Muscle layer of duodenum (tissue), 2 donors: Measurements from ENCODE around the gene ARHGAP10.
A peak's percentile ranks its signal among the peaks of the same experiment; 100 is the strongest.

Experiments used
- H3K27ac ChIP-seq: one replicate; pipeline ENCODE4 v1.7.0; 2013; ENCODE audit warnings: mild to moderate bottlenecking, low read length
- H3K27me3 ChIP-seq: one replicate; pipeline ENCODE4 v1.7.0; 2013; ENCODE audit warnings: low read depth, mild to moderate bottlenecking, control low read depth, low read length
- H3K36me3 ChIP-seq, 2 donors: one replicate each; pipeline ENCODE4 v1.7.0; 2013; ENCODE audit warnings: low read length in 2 of 2, control low read depth in 1 of 2, mild to moderate bottlenecking in 1 of 2; ENCODE audit not compliant: insufficient read depth in 2 of 2, control insufficient read depth in 1 of 2
- H3K4me1 ChIP-seq, 2 donors: one replicate each; pipeline ENCODE4 v1.7.0; 2013; ENCODE audit warnings: low read length in 2 of 2, mild to moderate bottlenecking in 2 of 2, control low read depth in 1 of 2, moderate library complexity in 1 of 2; ENCODE audit not compliant: insufficient read depth in 2 of 2, control insufficient read depth in 1 of 2
- H3K4me3 ChIP-seq, 2 donors: one replicate each; pipeline ENCODE4 v1.7.0; 2013; ENCODE audit warnings: low read length in 2 of 2, low read depth in 1 of 2, mild to moderate bottlenecking in 1 of 2
- H3K9me3 ChIP-seq, 2 donors: one replicate each; pipeline ENCODE4 v1.7.0; 2013; ENCODE audit warnings: low read length in 2 of 2, control low read depth in 1 of 2, mild to moderate bottlenecking in 1 of 2; ENCODE audit not compliant: control insufficient read depth in 1 of 2
- donor health status: healthy.

The ARHGAP10 gene

GRCh38 chr4:147753047-147753446 lies 21.2 kb downstream of the ARHGAP10 start:
- Histone ChIP-seq H3K9me3 (no peaks in the 10 kb centered on the region), H3K4me1 (peaks cover 4 to 32% of the 10 kb centered on the region in 2 donors), H3K27me3 (no peaks in the 10 kb centered on the region), H3K4me3 (no peak overlapping the region), H3K27ac (no peak overlapping the region), H3K36me3 (no peaks in the 10 kb centered on the region)

GRCh38 chr4:147754037-147754445 lies 22.2 kb downstream of the ARHGAP10 start:
- H3K9me3 ChIP-seq, result no peaks in the 10 kb centered on the region
- peak overlapping the region; percentile 76 for H3K27ac ChIP-seq
- H3K27me3 ChIP-seq, result no peaks in the 10 kb centered on the region
- H3K4me1 ChIP-seq, result peaks cover 4 to 28% of the 10 kb centered on the region in 2 donors
- H3K36me3 ChIP-seq, result no peaks in the 10 kb centered on the region
- no peak overlapping the region for H3K4me3 ChIP-seq

- Histone ChIP-seq H3K27me3 (no peaks in the 10 kb centered on the region), H3K36me3 (no peaks in the 10 kb centered on the region), H3K27ac (peak overlapping the region; percentile 76), H3K4me3 (no peak overlapping the region), H3K4me1 (peaks cover 4 to 25% of the 10 kb centered on the region in 2 donors), H3K9me3 (no peaks in the 10 kb centered on the region)
These were observed 23.8 kb downstream of the ARHGAP10 start for GRCh38 chr4:147755561-147756295.

- H3K27ac ChIP-seq, result peak overlapping the region; percentile 76
- no peaks in the 10 kb centered on the region for H3K36me3 ChIP-seq
- peaks cover 4 to 28% of the 10 kb centered on the region in 2 donors for H3K4me1 ChIP-seq
- no peaks in the 10 kb centered on the region for H3K9me3 ChIP-seq
- H3K27me3 ChIP-seq, result no peaks in the 10 kb centered on the region
- no peak overlapping the region for H3K4me3 ChIP-seq
These were observed 24.5 kb downstream of the ARHGAP10 start for GRCh38 chr4:147756417-147756816.

GRCh38 chr4:147760176-147760575 lies 28.3 kb downstream of the ARHGAP10 start:
- Histone ChIP-seq H3K27ac (no peak overlapping the region), H3K9me3 (no peaks in the 10 kb centered on the region), H3K27me3 (no peaks in the 10 kb centered on the region), H3K36me3 (no peaks in the 10 kb centered on the region), H3K4me1 (peaks cover 0 to 17% of the 10 kb centered on the region in 2 donors), H3K4me3 (no peak overlapping the region)

- peaks cover 0 to 17% of the 10 kb centered on the region in 2 donors for H3K4me1 ChIP-seq
- no peak overlapping the region for H3K27ac ChIP-seq
- H3K36me3 ChIP-seq, result no peaks in the 10 kb centered on the region
- no peak overlapping the region for H3K4me3 ChIP-seq
- no peaks in the 10 kb centered on the region for H3K9me3 ChIP-seq
- H3K27me3 ChIP-seq, result no peaks in the 10 kb centered on the region
These were observed 28.8 kb downstream of the ARHGAP10 start for GRCh38 chr4:147760695-147761094.

GRCh38 chr4:147761218-147761883 lies 29.5 kb downstream of the ARHGAP10 start:
- Histone ChIP-seq H3K4me1 (peaks cover 0 to 17% of the 10 kb centered on the region in 2 donors), H3K4me3 (no peak overlapping the region), H3K27ac (no peak overlapping the region)

GRCh38 chr4:147764337-147764736 lies 32.4 kb downstream of the ARHGAP10 start:
- H3K36me3 ChIP-seq, result no peaks in the 10 kb centered on the region
- peaks cover 0 to 15% of the 10 kb centered on the region in 2 donors for H3K4me1 ChIP-seq
- H3K27me3 ChIP-seq, result no peaks in the 10 kb centered on the region
- no peak overlapping the region for H3K27ac ChIP-seq
- H3K4me3 ChIP-seq, result no peak overlapping the region
- H3K9me3 ChIP-seq, result no peaks in the 10 kb centered on the region

More at GRCh38 chr4:147761218-147761883, 29.5 kb downstream of the ARHGAP10 start:
- no peaks in the 10 kb centered on the region for H3K27me3 ChIP-seq
- no peaks in the 10 kb centered on the region for H3K36me3 ChIP-seq
- H3K9me3 ChIP-seq, result no peaks in the 10 kb centered on the region

GRCh38 chr4:147765121-147765529 lies 33.2 kb downstream of the ARHGAP10 start:
- Histone ChIP-seq H3K9me3 (no peaks in the 10 kb centered on the region), H3K4me3 (no peak overlapping the region), H3K36me3 (no peaks in the 10 kb centered on the region), H3K4me1 (peaks cover 0 to 15% of the 10 kb centered on the region in 2 donors), H3K27ac (no peak overlapping the region), H3K27me3 (no peaks in the 10 kb centered on the region)

- Histone ChIP-seq H3K4me3 (no peak overlapping the region), H3K4me1 (peaks cover 6 to 22% of the 10 kb centered on the region in 2 donors), H3K9me3 (no peaks in the 10 kb centered on the region), H3K36me3 (no peaks in the 10 kb centered on the region), H3K27me3 (no peaks in the 10 kb centered on the region), H3K27ac (no peak overlapping the region)
These were observed 36.2 kb downstream of the ARHGAP10 start for GRCh38 chr4:147768113-147768512.

- H3K4me1 ChIP-seq, result peaks cover 12 to 33% of the 10 kb centered on the region in 2 donors
- no peak overlapping the region for H3K27ac ChIP-seq
- no peaks in the 10 kb centered on the region for H3K27me3 ChIP-seq
- no peaks in the 10 kb centered on the region for H3K36me3 ChIP-seq
- H3K9me3 ChIP-seq, result no peaks in the 10 kb centered on the region
- H3K4me3 ChIP-seq, result no peak overlapping the region
These were observed 37.5 kb downstream of the ARHGAP10 start for GRCh38 chr4:147769386-147769785.
